ENCODE measurements around the gene LRRN1. TPM values are rescaled to one million over a fixed set of nuclear protein-coding genes. Genes with fewer than 3 reads are reported as not detected.

The LRRN1 gene
- total and polyA plus RNA-seq, 2 donors (not counting 1 experiment from before 2014, with no cell fraction given), result 1.1 to 2.5 TPM

- Histone ChIP-seq H3K4me1 (ENCODE audit: control insufficient read depth in 2 of 2, insufficient read depth in 2 of 2, low read length in 2 of 2) (peaks cover 0 to 3% of the 10 kb centered on the region in 2 donors), H3K27ac (ENCODE audit: low read length in 2 of 2) (no peak overlapping the region), H2AFZ (ENCODE audit: insufficient read depth, low read depth, low read length, poor library complexity, severe bottlenecking) (no peak overlapping the region), H3K79me2 (ENCODE audit: control insufficient read depth, insufficient read depth, low read length) (no peaks in the 10 kb centered on the region), H3K4me2 (replicated peaks; ENCODE audit: low read depth, low read length, poor library complexity, severe bottlenecking) (no peak overlapping the region), H4K20me1 (ENCODE audit: control insufficient read depth, insufficient read depth, low read length, poor library complexity, severe bottlenecking) (no peaks in the 10 kb centered on the region), H3K9ac (ENCODE audit: low read length) (no peak overlapping the region), H3K9me3 (ENCODE audit: control extremely low read depth in 1 of 3, control insufficient read depth in 2 of 3, insufficient read depth in 1 of 3, low read length in 2 of 3) (no peaks in the 10 kb centered on the region), H3K4me3 (ENCODE audit: control extremely low read depth in 1 of 5, extremely low read depth in 1 of 5, insufficient read depth in 1 of 5, low read depth in 2 of 5, low read length in 4 of 5) (no peak overlapping the region), H3K36me3 (replicated peaks in 1 of 2; ENCODE audit: control extremely low read depth in 1 of 2, control insufficient read depth in 1 of 2, extremely low read depth in 1 of 2, insufficient read depth in 2 of 2, low read length in 1 of 2) (no peaks in the 10 kb centered on the region), H3K27me3 (replicated peaks in 1 of 4; ENCODE audit: control extremely low read depth in 1 of 4, control insufficient read depth in 3 of 4, insufficient read depth in 4 of 4, low read length in 3 of 4) (no peaks in the 10 kb centered on the region)
- intact Hi-C loops (cut with micrococcal nuclease), result no loop called here
- ATAC-seq (ENCODE audit: low read depth) (no peak), DNase-seq (no peak)
- no peaks in the 10 kb centered on the region for H3K27me3 Mint-ChIP-seq
- H3K27ac Mint-ChIP-seq, result no peak overlapping the region
- CTCF ChIA-PET, result no interaction called here
- WGBS (ENCODE audit: insufficient coverage), result 94% methylated on average over 5 of the region's 8 CpGs
- POLR2A ChIA-PET, result no interaction called here
- H3K9me3 Mint-ChIP-seq (ENCODE audit: insufficient read depth), result no peaks in the 10 kb centered on the region
- peaks cover 7% of the 10 kb centered on the region for H3K4me1 Mint-ChIP-seq
- no peak overlapping the region for H3K4me3 Mint-ChIP-seq
- TF ChIP-seq CTCF (IDR thresholded peaks at IDR 0.05), result no peak
- TF ChIP-seq EZH2 (IDR thresholded peaks at IDR 0.05; ENCODE audit: borderline replicate concordance, insufficient read depth, low read depth, low read length, poor library complexity, severe bottlenecking), result no peak
Observed at GRCh38 chr3:3847994-3848922, 49.0 kb downstream of the LRRN1 start.

DNA sequence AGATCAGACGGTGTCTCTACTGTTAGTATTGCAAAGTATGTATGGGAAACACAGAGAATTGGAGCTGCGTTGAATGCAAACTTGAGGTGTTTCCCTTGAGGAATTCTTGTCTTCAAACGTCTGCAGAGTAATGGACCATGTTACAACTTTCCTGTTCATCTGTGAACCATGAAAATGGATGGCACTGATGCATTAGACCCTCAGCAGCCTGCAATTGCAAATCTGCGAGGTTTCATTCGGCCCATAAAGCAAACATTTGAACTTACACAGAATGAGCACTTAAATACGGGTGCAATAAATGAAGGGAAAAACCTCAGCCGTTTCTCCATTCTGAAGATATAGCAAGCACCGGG, 49.7 kb downstream of the LRRN1 start:
- intact Hi-C loops (cut with micrococcal nuclease), result no loop called here
- Histone ChIP-seq H3K36me3 (replicated peaks in 1 of 2; ENCODE audit: control extremely low read depth in 1 of 2, control insufficient read depth in 1 of 2, extremely low read depth in 1 of 2, insufficient read depth in 2 of 2, low read length in 1 of 2) (no peaks in the 10 kb centered on the region), H3K27ac (ENCODE audit: low read length in 2 of 2) (no peak overlapping the region), H3K79me2 (ENCODE audit: control insufficient read depth, insufficient read depth, low read length) (no peaks in the 10 kb centered on the region), H2AFZ (ENCODE audit: insufficient read depth, low read depth, low read length, poor library complexity, severe bottlenecking) (no peak overlapping the region), H3K4me2 (replicated peaks; ENCODE audit: low read depth, low read length, poor library complexity, severe bottlenecking) (no peak overlapping the region), H3K4me3 (ENCODE audit: control extremely low read depth in 1 of 5, extremely low read depth in 1 of 5, insufficient read depth in 1 of 5, low read depth in 2 of 5, low read length in 4 of 5) (no peak overlapping the region), H3K4me1 (ENCODE audit: control insufficient read depth in 2 of 2, insufficient read depth in 2 of 2, low read length in 2 of 2) (peaks cover 0 to 3% of the 10 kb centered on the region in 2 donors), H3K9ac (ENCODE audit: low read length) (no peak overlapping the region), H3K9me3 (ENCODE audit: control extremely low read depth in 1 of 3, control insufficient read depth in 2 of 3, insufficient read depth in 1 of 3, low read length in 2 of 3) (no peaks in the 10 kb centered on the region), H3K27me3 (replicated peaks in 1 of 4; ENCODE audit: control extremely low read depth in 1 of 4, control insufficient read depth in 3 of 4, insufficient read depth in 4 of 4, low read length in 3 of 4) (no peaks in the 10 kb centered on the region), H4K20me1 (ENCODE audit: control insufficient read depth, insufficient read depth, low read length, poor library complexity, severe bottlenecking) (no peaks in the 10 kb centered on the region)
- H3K27me3 Mint-ChIP-seq, result no peaks in the 10 kb centered on the region
- peaks cover 7% of the 10 kb centered on the region for H3K4me1 Mint-ChIP-seq
- H3K4me3 Mint-ChIP-seq, result no peak overlapping the region
- ChIA-PET POLR2A (no interaction called here), CTCF (no interaction called here)
- H3K27ac Mint-ChIP-seq, result no peak overlapping the region
- 82% methylated on average over 6 of the region's 8 CpGs for WGBS (ENCODE audit: insufficient coverage)
- no peaks in the 10 kb centered on the region for H3K9me3 Mint-ChIP-seq (ENCODE audit: insufficient read depth)
- TF ChIP-seq CTCF (IDR thresholded peaks at IDR 0.05) (no peak), EZH2 (IDR thresholded peaks at IDR 0.05; ENCODE audit: borderline replicate concordance, insufficient read depth, low read depth, low read length, poor library complexity, severe bottlenecking) (no peak)
- no peak for DNase-seq
- ATAC-seq (ENCODE audit: low read depth), result no peak

Data from B cell (primary cell).